ENCODE measurements around the gene PDE6D. TPM values are rescaled to one million over a fixed set of nuclear protein-coding genes. Genes with fewer than 3 reads are reported as not detected.
"Not testable (repeated sequence)": the region's sequence is repeated elsewhere in the genome, so short reads cannot be mapped to it uniquely, and the experiment has no call there.

Gene PDE6D
- total RNA-seq, 1 experiment from 2014 or later, result 44.9 TPM

GRCh38 chr2:231727621-231728020 is 53.5 kb downstream of the PDE6D start:
- in situ Hi-C loops (cut with HindIII; ENCODE audit: low pct_unique_long_range_greater_than_20kb, low sequenced_read_pairs), result no loop called here

DNA sequence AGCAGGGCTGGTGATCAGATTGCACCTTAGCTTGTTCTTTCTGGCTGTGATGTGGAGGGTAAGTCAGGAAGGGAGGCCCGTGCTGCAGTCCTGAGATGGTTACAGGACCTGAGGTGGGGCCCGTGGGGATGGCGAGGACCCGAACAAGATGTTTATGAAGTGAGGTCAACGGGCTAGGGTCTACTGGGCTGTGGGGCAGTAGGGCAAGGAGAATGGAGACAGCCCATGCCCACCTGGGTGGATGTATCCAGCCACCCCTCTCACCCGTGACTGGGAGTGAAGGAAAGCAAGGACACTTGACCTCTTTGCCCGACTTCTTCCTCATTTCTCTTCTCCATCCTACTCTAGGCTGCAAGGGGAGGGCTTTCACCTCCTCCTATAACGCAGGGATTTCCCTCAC is 54.8 kb downstream of the PDE6D start:
- no peak for DNase-seq (ENCODE audit: low read depth)
- in situ Hi-C loops (cut with HindIII; ENCODE audit: low pct_unique_long_range_greater_than_20kb, low sequenced_read_pairs), result no loop called here

More at GRCh38 chr2:231727621-231728020, 53.5 kb downstream of the PDE6D start:
- no peak for DNase-seq (ENCODE audit: low read depth)

DNA sequence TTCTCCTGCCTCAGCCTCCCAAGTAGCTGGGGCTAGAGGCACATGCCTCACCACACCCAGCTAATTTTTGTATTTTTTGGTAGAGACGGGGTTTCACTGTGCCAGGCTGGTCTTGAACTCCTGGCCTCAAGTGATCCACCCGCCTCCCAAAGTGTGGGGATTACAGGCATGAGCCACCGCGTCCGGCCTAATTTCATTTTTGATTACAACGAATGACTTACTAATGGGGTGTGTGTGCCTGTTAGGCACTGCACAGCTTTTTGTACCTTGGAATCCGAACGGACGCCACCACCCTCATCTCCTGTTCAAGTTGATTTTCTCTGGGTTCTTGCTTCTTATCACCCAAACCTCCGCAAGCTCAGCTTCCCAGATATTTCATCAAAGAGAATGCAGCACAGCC is 55.6 kb downstream of the PDE6D start:
- DNase-seq (ENCODE audit: low read depth), result no peak

DNA sequence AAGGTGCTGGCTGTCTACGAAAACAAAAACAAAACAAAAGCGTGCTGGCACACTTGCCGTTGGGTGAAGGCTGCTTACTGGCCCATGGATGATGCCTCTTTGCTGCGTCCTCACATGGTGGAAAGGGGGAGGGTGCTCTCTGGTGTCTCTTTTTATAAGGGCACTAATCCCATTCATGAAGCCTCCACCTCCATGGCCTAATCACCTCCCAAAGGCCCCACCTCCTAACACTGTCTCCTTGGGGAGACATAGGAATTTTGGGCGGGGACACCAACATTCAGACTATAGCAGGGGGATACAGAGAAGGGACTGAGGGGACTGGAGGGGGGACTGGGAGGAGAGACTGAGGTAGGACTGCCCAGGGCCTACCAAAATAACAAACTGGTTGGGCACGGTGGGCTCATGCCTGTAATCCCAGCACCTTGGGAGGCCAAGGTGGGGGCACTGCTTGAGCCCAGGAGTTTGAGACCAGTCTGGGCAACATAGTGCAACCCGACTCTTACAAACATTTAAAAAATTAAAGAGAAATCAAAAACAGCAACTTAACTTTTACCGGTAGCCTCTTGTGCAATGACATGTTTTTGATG is 58.3 kb downstream of the PDE6D start:
- in situ Hi-C loops (cut with HindIII; ENCODE audit: low pct_unique_long_range_greater_than_20kb, low sequenced_read_pairs), result no loop called here
- DNase-seq (ENCODE audit: low read depth), result no peak

More for the DNA sequence above, 55.6 kb downstream of the PDE6D start:
- in situ Hi-C loops (cut with HindIII; ENCODE audit: low pct_unique_long_range_greater_than_20kb, low sequenced_read_pairs), result no loop called here

DNA sequence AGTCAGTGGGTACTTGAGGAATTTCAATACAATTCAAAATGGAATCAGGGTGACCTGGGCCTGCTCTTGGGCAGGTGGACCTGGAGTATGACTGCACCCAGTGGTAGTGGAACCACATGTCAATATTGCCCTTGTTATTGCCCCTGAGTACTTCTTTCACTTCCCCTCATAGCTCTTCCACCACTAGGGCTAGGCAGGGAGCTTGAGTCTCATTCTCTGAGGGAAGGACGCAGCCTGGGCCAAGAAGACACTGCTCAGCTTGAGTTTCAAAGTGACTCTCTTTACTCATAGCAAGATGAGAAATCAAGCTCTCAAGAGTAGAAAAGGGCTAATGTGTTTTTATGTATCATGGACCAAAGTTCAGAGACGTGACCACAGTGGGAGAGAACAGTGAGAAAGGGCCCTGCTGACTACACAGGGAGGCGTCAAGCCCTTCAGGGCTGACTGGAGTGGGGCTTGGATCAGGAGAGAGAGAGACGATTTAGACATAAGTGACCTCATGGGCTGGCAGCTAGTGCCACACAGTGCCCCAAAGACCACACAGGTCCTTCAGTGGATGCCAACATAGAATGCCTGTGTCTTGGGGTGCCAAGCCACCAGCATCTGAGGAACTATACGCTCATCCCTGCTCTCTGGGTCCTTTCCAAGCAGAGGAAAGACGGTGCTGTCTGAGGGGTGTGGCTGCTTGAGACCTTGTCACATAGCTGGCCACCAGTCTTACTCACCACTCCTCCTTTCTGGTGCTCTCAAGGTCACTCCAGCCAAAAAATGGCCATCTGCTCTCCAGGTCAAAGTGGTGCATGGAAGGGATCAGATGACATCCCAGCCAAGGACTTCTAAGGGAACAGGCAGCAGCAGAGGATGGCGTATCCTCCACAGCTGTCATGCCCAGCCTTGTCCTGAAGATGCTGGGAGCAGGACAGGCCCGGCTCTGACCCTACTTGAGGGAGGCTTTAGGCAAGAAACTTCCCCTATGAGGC is 59.8 kb downstream of the PDE6D start:
- in situ Hi-C loops (cut with HindIII; ENCODE audit: low pct_unique_long_range_greater_than_20kb, low sequenced_read_pairs), result no loop called here
- no peak for DNase-seq (ENCODE audit: low read depth)

GRCh38 chr2:231720292-231720986 is 60.6 kb downstream of the PDE6D start:
- no peak for DNase-seq (ENCODE audit: low read depth)
- in situ Hi-C loops (cut with HindIII; ENCODE audit: low pct_unique_long_range_greater_than_20kb, low sequenced_read_pairs), result no loop called here

- DNase-seq (ENCODE audit: low read depth), result no peak
- in situ Hi-C loops (cut with HindIII; ENCODE audit: low pct_unique_long_range_greater_than_20kb, low sequenced_read_pairs), result no loop called here
Observed at GRCh38 chr2:231718799-231719198, 62.3 kb downstream of the PDE6D start.

DNA sequence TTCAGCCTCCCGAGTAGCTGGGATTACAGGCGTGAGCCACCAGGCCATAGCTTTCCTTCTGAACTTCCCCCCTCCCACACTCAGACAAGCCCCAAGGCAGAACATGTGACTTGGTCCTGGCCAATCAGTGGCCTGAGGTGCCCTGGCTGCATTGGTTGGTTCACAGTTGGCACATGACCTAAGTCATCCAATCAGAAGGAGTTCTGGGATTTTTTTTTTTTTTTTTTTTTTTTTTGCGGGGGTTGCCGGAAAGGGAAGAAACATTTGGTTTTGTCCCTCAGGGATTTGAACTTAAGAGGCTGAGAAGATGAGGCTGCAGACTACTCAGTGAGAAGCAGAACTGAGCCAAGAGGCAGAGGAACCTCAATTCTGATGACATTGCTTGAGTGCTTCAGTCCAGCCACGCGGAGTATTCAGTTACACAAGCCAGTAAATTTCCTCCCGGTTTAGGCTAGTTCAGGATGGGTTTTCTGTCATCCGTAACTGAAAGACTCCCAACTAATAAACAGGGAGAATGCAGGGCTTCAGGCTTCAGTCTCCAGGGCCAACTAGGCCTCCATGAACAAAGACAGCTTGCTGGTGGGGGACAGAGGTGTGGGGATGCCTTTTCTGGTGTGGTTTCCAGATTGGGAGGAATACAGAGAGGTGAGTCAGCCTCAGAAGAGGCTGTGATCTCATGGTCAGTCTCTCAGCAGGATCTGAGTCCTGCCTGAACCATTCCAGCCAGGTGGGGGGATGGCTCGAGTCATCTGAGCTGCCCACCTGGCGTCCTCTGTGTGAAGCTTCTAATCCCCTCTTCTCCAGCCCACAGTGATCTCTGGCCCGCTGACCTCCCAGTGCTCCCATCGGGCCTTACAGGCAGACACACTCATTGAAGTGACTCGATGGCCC is 63.6 kb downstream of the PDE6D start:
- in situ Hi-C loops (cut with HindIII; ENCODE audit: low pct_unique_long_range_greater_than_20kb, low sequenced_read_pairs), result no loop called here
- DNase-seq (ENCODE audit: low read depth), result peak; percentile 45

DNA sequence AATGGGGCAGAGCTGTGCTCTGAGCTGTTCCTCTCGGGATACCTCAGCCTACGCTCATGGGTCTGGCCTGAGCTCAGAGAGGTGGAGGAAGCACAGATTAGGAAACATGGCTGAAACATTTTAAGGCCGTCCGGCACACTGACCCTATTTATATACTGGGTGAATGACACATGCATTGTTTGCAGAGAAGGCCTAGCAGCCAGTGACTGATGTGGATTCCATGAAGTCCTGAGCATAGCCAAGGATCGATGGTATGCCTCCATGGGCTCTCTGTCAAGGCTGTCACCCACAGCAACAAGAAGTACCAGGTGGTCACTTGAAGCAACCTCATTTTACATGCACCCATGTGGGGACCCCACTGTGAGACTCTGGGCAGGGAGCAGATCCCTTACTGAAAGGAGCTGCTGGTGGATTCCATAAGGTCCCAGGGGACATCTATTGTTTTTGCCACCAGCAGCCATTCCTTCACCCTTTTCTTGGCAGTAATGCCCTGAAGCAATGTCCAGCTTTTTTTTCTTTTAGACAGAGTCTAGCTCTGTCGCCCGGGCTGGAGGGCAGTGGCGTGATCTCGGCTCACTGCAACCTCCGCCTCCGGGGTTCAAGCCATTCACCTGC is 64.3 kb downstream of the PDE6D start:
- in situ Hi-C loops (cut with HindIII; ENCODE audit: low pct_unique_long_range_greater_than_20kb, low sequenced_read_pairs), result no loop called here
- DNase-seq (ENCODE audit: low read depth), result no peak

DNA sequence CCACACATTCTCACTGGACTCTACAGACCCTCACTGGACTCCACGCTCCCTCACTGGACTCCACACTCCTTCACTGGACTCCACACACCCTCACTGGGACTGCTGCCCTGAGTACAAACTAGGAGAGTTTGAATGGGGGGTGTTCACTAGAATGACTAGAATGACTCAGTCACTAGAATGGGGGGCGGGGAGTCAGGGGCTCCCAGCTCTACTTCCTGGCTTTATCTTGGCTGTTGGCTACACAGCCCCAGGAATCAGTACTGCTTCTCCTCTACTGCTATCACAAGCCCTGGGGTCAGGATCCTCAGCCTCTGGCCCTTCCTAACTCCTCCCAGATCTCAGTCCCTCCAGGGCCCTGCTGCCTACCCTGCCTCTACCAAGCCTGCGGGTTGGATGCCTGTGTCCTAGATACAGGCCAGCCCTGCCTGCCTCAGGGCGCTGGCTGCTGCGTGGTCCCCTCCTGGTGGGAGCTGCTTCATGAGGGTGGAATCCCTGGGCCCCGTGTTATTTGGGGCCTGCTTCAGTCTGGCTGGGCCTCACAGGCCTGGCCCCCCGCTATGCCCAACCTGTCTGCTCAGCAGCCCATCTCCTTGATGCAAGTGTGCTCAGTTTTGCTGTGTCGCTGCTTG is 65.0 kb downstream of the PDE6D start:
- no peak for DNase-seq (ENCODE audit: low read depth)
- in situ Hi-C loops (cut with HindIII; ENCODE audit: low pct_unique_long_range_greater_than_20kb, low sequenced_read_pairs), result no loop called here

DNA sequence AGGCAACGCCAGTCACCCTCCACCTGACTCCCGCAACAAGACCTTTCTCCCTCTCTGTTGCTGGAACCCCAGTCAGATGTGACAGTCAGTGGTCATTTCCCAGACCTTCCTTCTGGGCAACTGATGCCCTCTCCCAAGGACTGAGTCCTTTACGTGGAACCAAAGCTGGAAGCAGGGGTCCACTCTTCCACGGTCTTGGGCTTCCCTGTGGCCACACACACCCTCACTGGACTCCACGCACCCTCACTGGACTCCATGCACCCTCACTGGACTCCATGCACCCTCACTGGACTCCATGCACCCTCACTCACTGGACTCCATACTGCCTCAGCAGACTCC is 65.6 kb downstream of the PDE6D start:
- in situ Hi-C loops (cut with HindIII; ENCODE audit: low pct_unique_long_range_greater_than_20kb, low sequenced_read_pairs), result no loop called here
- no peak for DNase-seq (ENCODE audit: low read depth)

DNA sequence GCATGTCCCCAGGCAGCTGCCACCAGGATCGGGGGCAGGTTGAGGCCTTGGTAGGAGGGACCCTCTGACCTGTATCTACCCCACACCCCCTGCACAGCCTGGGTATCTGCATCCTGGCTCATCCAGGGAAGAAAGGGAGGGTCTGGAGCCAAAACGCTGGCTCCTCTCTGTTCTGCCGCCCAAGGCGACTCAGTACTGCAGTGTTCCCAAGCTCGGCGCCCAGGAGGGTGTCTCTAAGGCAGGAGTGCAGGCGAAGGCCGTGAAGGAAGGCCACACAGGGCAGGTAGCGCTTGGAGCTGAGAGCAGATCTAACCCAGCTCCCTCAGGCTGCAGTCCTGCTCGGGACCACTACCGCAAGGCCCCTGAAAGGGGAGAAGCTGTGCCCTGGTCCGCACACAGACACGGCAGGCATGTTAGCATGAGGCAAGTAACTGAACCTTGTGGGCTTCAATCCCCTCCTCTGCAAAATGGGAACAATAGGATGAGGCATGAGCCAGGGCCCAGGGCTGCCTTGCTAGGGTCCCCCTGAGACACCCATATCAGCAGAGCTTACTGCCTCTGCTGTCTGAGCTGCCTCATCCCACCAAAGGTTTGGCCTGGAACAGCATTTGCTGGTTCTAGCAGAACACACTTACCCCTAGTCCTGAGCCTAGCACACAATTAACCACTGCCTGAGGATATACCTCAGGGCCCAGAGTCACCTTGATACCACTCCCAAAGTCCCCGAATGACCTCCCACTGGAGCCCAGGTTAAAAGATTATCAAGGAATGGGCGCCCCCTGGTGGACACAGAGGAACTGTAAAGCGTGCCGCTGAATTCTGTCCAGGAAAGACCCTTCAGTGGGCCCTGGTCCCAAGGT is 66.2 kb downstream of the PDE6D start:
- in situ Hi-C loops (cut with HindIII; ENCODE audit: low pct_unique_long_range_greater_than_20kb, low sequenced_read_pairs), result no loop called here
- peak; percentile 51 for DNase-seq (ENCODE audit: low read depth)

DNA sequence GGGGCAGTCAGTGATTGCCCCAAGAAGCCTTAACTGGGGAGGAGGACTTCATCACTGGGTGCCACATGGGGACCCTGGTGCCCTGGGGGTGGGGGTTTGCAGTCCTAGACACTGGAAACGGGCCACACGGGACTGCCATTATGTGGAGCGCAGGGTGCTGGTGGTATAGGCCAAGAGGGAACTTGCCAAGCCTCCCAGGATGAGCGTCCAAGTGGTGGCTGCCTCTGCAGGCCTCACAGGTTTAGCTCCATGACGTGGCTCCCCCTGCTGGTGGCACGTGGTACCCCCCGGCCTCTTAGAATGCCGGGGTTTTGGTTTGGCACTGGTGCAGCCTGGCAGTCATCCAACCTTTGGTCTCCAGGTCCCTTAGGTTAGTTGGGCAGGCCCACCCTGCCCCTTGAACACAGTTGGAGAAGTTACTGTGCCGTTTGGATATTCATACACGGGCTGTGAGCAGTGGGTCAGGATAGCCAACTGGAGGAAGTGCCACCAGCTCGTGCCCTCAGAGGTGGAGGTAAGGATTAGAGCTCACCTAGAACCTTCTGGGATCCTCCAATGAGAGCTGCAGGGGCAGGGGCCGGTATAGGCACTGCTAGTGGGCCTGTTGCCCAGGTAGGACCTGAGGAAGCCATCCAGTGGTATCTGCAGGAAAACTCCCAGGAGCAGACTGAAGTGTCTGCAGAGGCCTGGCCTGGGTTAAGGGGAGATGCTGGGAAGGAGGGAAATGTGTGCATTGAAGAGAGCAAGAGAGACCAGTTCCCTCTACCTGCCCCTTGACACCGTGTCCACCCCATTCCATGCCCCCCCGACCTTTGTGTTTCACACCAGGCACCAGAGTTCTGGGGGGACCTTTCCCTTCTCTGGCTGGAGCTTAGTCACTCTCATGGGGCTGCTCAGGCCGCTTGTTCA is 67.1 kb downstream of the PDE6D start:
- peak; percentile 73 for DNase-seq (ENCODE audit: low read depth)
- in situ Hi-C loops (cut with HindIII; ENCODE audit: low pct_unique_long_range_greater_than_20kb, low sequenced_read_pairs), result no loop called here

- in situ Hi-C loops (cut with HindIII; ENCODE audit: low pct_unique_long_range_greater_than_20kb, low sequenced_read_pairs); DNase-seq (ENCODE audit: low read depth): not testable (repeated sequence)
Observed at GRCh38 chr2:231713406-231713729, 67.7 kb downstream of the PDE6D start.

DNA sequence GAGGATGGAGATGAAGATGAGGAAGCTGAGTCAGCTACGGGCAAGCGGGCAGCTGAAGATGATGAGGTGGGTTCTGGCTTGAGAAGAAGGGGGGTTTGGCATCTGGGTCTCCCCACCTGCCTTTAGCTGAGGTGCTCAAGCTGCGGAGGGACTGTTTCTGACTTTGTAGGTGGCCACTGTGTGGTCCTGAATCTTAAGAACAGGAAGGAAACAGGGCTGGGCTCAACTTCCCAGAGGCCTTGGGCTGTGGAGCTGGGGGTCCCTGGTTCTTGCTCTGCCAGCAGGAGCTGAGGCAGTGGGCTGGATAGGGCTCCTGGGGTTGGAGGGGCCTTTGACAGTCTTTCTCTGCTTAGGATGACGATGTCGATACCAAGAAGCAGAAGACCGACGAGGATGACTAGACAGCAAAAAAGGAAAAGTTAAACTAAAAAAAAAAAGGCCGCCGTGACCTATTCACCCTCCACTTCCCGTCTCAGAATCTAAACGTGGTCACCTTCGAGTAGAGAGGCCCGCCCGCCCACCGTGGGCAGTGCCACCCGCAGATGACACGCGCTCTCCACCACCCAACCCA is 68.5 kb downstream of the PDE6D start:
- DNase-seq (ENCODE audit: low read depth); in situ Hi-C loops (cut with HindIII; ENCODE audit: low pct_unique_long_range_greater_than_20kb, low sequenced_read_pairs): not testable (repeated sequence)
